Stimulated activated naive CD8-positive, alpha-beta T cell treated with anti-CD3 and anti-CD28 coated beads, Interleukin-15, amount 100 ng/mL, for 72 hours (primary cell): ENCODE results near the gene CIPC.

Source experiments
- ATAC-seq: fragments of 150-1000 bp; cut with Tn5 transposase; 2 replicates; pipeline ENCODE4 v1.10.0; 2021; ENCODE audit warnings: mild to moderate bottlenecking, moderate library complexity
- DNase-seq, 2 donors: peaks; one replicate each; pipeline ENCODE4 v3.0.0; 2021 to 2022
- H3K27ac Mint-ChIP-seq, 2 donors: one replicate each; pipeline ENCODE4 v1.8.0; 2022; ENCODE audit warnings: mild to moderate bottlenecking in 2 of 2, mixed read lengths in 2 of 2, moderate library complexity in 2 of 2
- H3K27me3 Mint-ChIP-seq: one replicate; pipeline ENCODE4 v1.8.0; 2022; ENCODE audit warnings: mixed read lengths
- H3K4me1 Mint-ChIP-seq: one replicate; pipeline ENCODE4 v1.8.0; 2022; ENCODE audit warnings: mild to moderate bottlenecking, mixed read lengths
- H3K4me3 Mint-ChIP-seq, 2 donors: one replicate each; pipeline ENCODE4 v1.8.0; 2022; ENCODE audit warnings: mild to moderate bottlenecking in 2 of 2, mixed read lengths in 2 of 2, moderate library complexity in 1 of 2
- H3K9me3 Mint-ChIP-seq, 2 donors: one replicate each; pipeline ENCODE4 v1.8.0; 2022; ENCODE audit warnings: mixed read lengths in 2 of 2

The CIPC gene

DNA sequence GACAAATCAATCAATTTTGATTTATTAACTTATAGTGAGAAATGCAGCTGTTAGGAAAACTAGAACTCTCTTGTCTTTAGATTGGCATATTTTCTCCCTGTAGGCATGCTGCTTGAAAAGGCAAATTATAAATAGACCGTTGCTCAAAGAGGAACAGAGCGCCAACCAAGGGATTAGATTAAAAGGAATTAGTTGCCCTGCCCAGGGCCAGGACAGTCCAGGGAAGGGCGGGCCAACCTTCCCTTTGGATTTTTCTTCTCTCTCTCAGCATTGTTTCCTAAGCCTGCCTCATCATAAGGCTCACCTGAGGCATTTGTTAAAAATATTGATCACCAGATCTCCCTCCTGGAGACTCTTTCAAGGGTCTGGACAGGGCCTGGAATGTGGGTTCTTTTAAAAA lies 8.6 kb downstream of the CIPC start:
- H3K27ac Mint-ChIP-seq: peak overlapping the region in 1 of 2 donors; percentile 63
- H3K4me3 Mint-ChIP-seq: no peak overlapping the region
- H3K4me1 Mint-ChIP-seq: no peaks in the 10 kb centered on the region
- H3K27me3 Mint-ChIP-seq: no peaks in the 10 kb centered on the region
- ATAC-seq (no peak), DNase-seq (no peak)
- H3K9me3 Mint-ChIP-seq: no peaks in the 10 kb centered on the region

- no peak overlapping the region for H3K4me3 Mint-ChIP-seq
- DNase-seq (no peak), ATAC-seq (no peak)
- H3K9me3 Mint-ChIP-seq: no peaks in the 10 kb centered on the region
- no peak overlapping the region for H3K27ac Mint-ChIP-seq
- H3K27me3 Mint-ChIP-seq: no peaks in the 10 kb centered on the region
- no peaks in the 10 kb centered on the region for H3K4me1 Mint-ChIP-seq
Measured at GRCh38 chr14:77107228-77107627, 9.2 kb downstream of the CIPC start.

DNA sequence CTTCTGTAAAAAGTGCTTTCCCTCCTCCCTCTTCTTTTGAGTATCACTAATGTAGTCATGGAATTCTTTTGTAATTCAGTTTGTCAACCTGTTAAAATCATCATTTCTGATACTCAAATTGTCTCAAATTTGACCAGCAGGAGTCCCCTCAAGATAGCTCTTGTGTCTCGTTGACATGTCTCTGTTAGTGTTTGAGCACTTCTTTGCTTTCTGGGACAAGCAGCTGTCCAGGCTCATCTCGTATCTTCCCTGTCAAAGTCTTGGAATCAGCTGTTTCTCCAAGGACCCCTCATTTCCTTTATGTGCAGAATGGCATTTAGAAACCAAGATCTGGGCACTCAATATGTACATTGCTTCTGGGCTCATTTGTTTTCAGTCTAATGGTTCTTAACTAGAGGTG lies 10.7 kb downstream of the CIPC start:
- no peaks in the 10 kb centered on the region for H3K9me3 Mint-ChIP-seq
- no peak for DNase-seq
- no peak overlapping the region for H3K4me3 Mint-ChIP-seq
- no peaks in the 10 kb centered on the region for H3K4me1 Mint-ChIP-seq
- H3K27ac Mint-ChIP-seq: no peak overlapping the region
- H3K27me3 Mint-ChIP-seq: no peaks in the 10 kb centered on the region
- no peak for ATAC-seq

DNA sequence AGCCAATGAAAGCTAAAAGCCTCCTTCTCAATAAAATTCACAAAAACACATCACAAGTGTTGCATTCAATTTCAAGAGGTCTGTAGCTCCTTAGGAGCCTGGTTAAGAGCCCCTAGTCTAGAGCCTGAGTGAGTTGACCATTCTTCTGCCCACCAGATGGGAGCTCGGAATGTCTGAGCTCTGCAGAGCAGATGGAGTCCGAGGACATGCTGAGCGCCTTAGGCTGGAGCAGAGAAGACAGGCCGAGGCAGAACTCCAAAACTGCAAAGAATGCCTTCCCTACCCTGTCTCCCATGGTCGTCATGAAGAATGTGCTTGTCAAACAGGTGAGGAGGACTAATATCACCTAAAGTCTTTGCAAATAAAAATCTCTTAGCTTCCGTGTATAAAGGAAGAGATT lies 11.6 kb downstream of the CIPC start:
- ATAC-seq: no peak
- H3K27me3 Mint-ChIP-seq: no peaks in the 10 kb centered on the region
- no peak for DNase-seq
- H3K9me3 Mint-ChIP-seq: no peaks in the 10 kb centered on the region
- H3K4me3 Mint-ChIP-seq: no peak overlapping the region
- H3K27ac Mint-ChIP-seq: no peak overlapping the region
- H3K4me1 Mint-ChIP-seq: no peaks in the 10 kb centered on the region

DNA sequence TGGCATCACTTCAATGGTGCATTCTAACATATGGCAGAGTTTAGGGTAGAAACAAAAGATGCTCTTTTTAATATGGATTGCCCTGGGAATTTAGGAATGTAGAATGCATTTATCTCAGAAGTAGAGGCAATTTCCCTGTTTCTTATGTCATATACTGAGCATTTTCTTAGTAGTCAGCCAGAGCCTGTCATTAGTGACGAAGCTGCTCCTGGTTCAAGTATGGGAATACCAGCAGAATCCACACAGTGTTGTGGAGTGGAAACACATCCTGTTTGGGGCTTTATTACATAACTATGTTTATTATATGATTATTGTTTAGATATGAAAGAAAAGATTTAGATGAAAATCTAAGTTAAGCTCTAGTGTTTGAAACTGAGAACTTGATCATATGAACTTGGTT lies 12.2 kb downstream of the CIPC start:
- Mint-ChIP-seq H3K27ac (no peak overlapping the region), H3K4me3 (no peak overlapping the region), H3K9me3 (no peaks in the 10 kb centered on the region), H3K27me3 (no peaks in the 10 kb centered on the region), H3K4me1 (no peaks in the 10 kb centered on the region)
- DNase-seq (no peak), ATAC-seq (no peak)

DNA sequence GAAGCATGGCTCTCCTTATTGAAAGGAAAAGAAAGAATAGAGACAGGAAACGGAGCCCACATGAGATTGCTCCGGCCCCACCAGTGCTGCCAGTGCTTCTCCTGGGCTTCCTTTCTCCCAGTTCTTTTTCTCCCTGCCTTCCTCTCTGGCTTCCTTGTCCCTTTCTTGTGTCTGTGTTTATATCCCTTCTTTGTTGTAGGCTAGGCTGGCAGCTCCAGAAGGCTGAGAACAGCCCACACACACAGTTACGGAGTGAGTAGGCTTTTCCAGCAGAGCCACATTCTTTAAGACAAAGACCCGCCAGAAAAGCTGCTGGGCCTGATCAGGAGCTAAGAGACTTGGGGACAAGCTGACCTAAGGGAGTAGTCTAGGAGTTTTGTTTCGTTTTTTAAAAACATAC lies 13.0 kb downstream of the CIPC start:
- H3K4me3 Mint-ChIP-seq: no peak overlapping the region
- no peak for DNase-seq
- no peak for ATAC-seq
- no peaks in the 10 kb centered on the region for H3K9me3 Mint-ChIP-seq
- H3K27me3 Mint-ChIP-seq: no peaks in the 10 kb centered on the region
- H3K4me1 Mint-ChIP-seq: no peaks in the 10 kb centered on the region
- H3K27ac Mint-ChIP-seq: no peak overlapping the region

- no peak for DNase-seq
- Mint-ChIP-seq H3K27ac (no peak overlapping the region), H3K27me3 (no peaks in the 10 kb centered on the region)
Measured at GRCh38 chr14:77113644-77114043, 15.6 kb downstream of the CIPC start.

GRCh38 chr14:77114609-77115008 lies 16.6 kb downstream of the CIPC start:
- Mint-ChIP-seq H3K27ac (no peak overlapping the region), H3K27me3 (no peaks in the 10 kb centered on the region), H3K9me3 (no peaks in the 10 kb centered on the region), H3K4me3 (no peak overlapping the region), H3K4me1 (no peaks in the 10 kb centered on the region)
- ATAC-seq (no peak), DNase-seq (no peak)

More at GRCh38 chr14:77113644-77114043, 15.6 kb downstream of the CIPC start:
- no peak for ATAC-seq
- Mint-ChIP-seq H3K4me3 (no peak overlapping the region), H3K4me1 (no peaks in the 10 kb centered on the region), H3K9me3 (no peaks in the 10 kb centered on the region)

DNA sequence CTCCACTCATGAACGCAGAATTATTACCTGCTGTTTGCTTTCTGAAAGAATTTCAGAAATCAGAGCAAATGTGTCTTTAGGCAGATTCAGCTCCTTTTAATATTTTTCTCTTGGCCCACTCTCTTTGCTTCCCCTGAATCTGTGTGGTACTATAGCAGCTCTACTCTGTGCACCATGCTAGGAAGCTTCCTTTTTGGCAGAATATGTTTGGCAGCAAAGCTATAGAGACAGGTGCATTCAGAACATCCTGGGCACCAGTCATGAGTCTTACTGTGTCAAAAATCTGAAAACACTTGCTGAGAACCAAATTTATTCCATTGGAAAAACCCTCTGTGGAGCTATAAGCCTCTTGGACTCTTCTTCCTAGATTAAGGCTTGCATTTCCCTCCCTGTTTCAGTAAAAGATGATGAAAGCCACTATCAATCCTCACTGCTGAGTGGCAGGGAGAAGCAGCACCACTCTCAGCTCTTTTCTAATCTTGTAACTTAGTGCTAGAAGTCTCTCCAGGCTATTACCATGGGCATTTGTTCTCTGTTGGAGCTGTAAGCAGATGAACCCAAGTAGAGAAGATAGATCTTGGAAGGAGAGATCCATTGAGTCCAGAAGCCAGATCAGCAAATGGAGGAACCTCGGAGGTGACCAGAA lies 18.2 kb downstream of the CIPC start:
- Mint-ChIP-seq H3K4me3 (no peak overlapping the region), H3K4me1 (peaks cover 10% of the 10 kb centered on the region), H3K27ac (no peak overlapping the region), H3K27me3 (no peaks in the 10 kb centered on the region), H3K9me3 (no peaks in the 10 kb centered on the region)
- DNase-seq: no peak
- no peak for ATAC-seq

DNA sequence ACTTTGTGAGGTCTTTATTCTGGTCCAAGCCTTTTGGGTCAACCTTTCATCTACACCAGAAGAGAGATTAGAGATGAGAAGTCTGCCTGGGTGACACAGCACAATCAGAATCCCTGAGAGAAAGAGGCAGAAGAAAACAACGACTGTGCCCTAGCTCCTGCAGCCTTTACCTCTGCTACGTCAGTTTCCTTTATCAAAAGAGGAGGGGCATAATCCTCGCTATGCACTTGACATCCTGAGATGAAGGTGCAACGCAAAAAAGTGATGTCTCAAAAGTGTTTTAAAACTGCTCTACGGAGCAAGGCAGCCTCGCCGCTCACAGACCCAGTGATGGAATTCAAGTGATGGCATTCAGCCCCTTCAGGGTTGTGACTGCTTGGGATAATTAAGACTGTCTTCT lies 21.8 kb downstream of the CIPC start:
- ATAC-seq (no peak), DNase-seq (no peak)
- Mint-ChIP-seq H3K27me3 (peaks cover 24% of the 10 kb centered on the region), H3K4me3 (no peak overlapping the region), H3K9me3 (no peaks in the 10 kb centered on the region), H3K27ac (no peak overlapping the region), H3K4me1 (peaks cover 22% of the 10 kb centered on the region)

- Mint-ChIP-seq H3K9me3 (no peaks in the 10 kb centered on the region), H3K4me1 (peaks cover 28% of the 10 kb centered on the region), H3K27ac (peak overlapping the region; percentile 34 to 64), H3K27me3 (peaks cover 36% of the 10 kb centered on the region), H3K4me3 (peak overlapping the region in 1 of 2 donors; percentile 31)
- ATAC-seq: peak; percentile 68
- DNase-seq: peak in 1 of 2 donors; percentile 20
Measured at GRCh38 chr14:77120771-77121743, 23.0 kb downstream of the CIPC start.

- H3K27me3 Mint-ChIP-seq: peaks cover 51% of the 10 kb centered on the region
- peaks cover 28% of the 10 kb centered on the region for H3K4me1 Mint-ChIP-seq
- H3K27ac Mint-ChIP-seq: no peak overlapping the region
- no peak for DNase-seq
- H3K9me3 Mint-ChIP-seq: no peaks in the 10 kb centered on the region
- ATAC-seq: no peak
- no peak overlapping the region for H3K4me3 Mint-ChIP-seq
Measured at GRCh38 chr14:77122526-77123125, 24.6 kb downstream of the CIPC start.

DNA sequence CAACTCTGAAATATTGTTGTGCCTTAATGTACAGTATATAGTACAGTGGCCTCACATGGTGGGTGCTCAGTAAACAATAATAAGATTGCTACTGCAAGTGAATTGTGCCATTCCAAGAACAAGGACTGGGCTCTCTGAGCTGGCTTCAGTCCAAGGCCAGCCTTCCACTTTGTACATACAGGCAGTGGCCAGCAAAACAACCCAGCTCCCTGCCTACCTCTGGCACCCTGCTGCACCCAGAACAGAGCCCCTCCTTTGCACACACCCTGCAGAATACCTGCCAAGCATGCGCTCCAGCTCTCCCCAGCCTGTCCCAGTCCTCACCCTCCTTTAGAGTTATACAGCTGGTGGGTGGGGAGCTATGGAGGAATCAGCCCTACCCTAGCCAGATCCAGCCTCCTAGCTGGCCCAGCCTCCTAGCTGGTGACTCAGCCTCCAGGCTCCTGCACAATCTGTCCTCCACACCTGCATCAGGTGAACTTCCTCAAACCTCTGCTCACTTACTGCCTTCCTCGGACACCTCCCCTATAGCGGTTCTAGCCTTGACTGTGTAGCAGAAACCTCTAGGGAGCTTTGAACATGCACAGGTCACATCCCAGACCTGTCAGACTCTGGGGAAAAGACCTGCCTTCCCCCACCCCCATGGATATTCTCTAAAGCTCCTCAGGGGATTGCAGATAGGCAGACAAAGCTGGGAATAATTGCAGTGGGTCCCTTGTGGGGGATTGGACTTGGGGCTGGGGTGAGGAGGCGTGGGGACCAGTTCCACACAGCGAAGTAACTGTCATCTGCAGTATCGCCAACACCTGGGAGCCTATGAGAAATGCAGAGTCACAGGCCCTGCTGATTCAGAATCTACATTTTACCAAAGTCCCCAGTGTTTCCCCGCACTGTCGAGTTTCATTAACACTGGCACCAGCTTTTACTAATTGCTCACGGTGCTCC lies 25.6 kb downstream of the CIPC start:
- H3K27ac Mint-ChIP-seq: no peak overlapping the region
- ATAC-seq: no peak
- peaks cover 28% of the 10 kb centered on the region for H3K4me1 Mint-ChIP-seq
- H3K27me3 Mint-ChIP-seq: peaks cover 61% of the 10 kb centered on the region
- DNase-seq: no peak
- H3K9me3 Mint-ChIP-seq: no peaks in the 10 kb centered on the region
- peak overlapping the region in 1 of 2 donors; percentile 77 for H3K4me3 Mint-ChIP-seq

DNA sequence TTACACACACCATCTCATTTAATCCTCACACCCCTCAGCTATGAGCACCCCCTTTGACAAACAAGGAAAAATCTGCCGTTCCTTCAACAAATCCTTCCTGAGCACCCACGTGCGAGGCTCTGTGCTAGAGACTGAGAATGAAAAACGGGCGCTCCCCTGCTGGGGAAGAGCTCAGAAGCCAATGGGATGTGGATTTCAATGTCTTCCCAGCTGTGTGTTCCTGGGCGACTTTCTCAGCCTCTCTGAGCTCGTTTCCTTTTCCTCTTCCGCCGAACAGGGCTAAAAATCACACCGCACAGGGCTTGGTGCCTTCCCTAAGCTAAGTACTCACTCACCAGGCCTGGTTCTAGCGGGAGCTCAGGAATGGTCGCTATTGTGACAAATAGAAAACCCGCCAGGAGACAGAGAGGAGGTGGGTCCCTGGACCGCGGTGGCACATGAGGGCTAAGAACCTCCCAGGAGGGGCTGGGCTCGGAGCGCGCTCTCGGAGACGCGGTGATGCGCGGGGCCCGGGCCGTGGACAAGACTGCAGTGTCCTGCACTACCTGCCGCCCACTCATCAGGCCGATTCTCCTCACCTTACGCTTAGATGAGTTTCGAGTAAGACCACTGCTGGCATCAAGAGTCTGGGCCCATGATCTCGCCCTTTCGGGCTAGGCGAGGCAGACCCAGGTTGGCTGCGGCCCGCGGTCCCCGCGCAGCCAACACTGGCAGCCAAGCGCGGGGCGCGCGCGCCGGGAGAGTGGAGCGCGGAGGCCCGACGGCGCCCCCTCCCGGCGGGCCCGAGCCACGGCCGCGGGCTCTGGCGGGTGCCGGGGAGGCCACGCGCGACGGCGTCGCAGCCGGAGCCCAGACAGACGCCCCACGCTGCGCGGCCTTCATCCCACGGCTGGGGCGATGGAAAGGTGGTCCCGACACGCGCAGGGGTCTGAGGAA lies 26.6 kb downstream of the CIPC start:
- peak overlapping the region; percentile 68 to 82 for H3K4me3 Mint-ChIP-seq
- H3K27ac Mint-ChIP-seq: no peak overlapping the region
- peak; percentile 82 for ATAC-seq
- no peaks in the 10 kb centered on the region for H3K9me3 Mint-ChIP-seq
- peak; percentile 50 to 66 for DNase-seq
- peaks cover 68% of the 10 kb centered on the region for H3K27me3 Mint-ChIP-seq
- peaks cover 28% of the 10 kb centered on the region for H3K4me1 Mint-ChIP-seq
